ENCODE measurements around the gene ACO1. TPM values are rescaled to one million over a fixed set of nuclear protein-coding genes. Genes with fewer than 3 reads are reported as not detected.

Gene ACO1
- total RNA-seq, 2 donors from 2014 or later, result 35.0 to 50.8 TPM

DNA sequence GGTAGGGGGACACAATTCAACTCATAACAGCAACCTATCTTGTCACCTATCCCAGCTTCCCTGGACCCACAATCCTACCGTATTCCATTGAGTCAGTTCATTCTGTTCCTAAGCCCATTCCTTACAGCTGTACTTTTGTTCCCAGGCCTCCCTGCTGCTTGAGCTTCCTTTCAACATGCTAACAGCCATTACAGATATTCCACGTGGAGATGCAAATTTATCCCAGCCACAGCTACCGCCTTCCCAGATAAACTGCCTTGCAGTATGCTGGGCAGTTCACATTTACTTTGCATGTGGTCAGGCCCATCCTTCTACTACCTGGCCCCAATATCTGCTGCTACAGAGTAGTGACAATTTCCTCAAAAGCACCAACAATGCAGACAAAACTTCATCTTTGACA lies 118.6 kb downstream of the ACO1 start:
- H3K9ac ChIP-seq (ENCODE audit: low read depth in 2 of 2, low read length in 2 of 2), result no peak overlapping the region
- H3K36me3 ChIP-seq, result no peaks in the 10 kb centered on the region
- TF ChIP-seq, protein P1, sequence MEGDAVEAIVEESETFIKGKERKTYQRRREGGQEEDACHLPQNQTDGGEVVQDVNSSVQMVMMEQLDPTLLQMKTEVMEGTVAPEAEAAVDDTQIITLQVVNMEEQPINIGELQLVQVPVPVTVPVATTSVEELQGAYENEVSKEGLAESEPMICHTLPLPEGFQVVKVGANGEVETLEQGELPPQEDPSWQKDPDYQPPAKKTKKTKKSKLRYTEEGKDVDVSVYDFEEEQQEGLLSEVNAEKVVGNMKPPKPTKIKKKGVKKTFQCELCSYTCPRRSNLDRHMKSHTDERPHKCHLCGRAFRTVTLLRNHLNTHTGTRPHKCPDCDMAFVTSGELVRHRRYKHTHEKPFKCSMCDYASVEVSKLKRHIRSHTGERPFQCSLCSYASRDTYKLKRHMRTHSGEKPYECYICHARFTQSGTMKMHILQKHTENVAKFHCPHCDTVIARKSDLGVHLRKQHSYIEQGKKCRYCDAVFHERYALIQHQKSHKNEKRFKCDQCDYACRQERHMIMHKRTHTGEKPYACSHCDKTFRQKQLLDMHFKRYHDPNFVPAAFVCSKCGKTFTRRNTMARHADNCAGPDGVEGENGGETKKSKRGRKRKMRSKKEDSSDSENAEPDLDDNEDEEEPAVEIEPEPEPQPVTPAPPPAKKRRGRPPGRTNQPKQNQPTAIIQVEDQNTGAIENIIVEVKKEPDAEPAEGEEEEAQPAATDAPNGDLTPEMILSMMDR (IDR thresholded peaks at IDR 0.05), result no peak
- intact Hi-C loops (cut with DNase I), result no loop called here
- no peak overlapping the region for H3K27ac ChIP-seq
- no peak for DNase-seq
- no peaks in the 10 kb centered on the region for H3K4me1 ChIP-seq
- H3K4me3 ChIP-seq, result no peak overlapping the region
- no peaks in the 10 kb centered on the region for H3K9me3 ChIP-seq
- H3K27me3 ChIP-seq, result no peaks in the 10 kb centered on the region

Other genes starting within 250 kb of the ACO1 start
- gene RIGI, start 141.6 kb downstream of the ACO1 start, total RNA-seq, result 1 to 10 TPM; 3.0 to 8.5 TPM
- gene SMIM27, start 167.7 kb downstream of the ACO1 start, total RNA-seq, result 10 to 100 TPM in 1 of 2 donors, 1 to 10 TPM in 1; 7.4 to 10.9 TPM
- 10 to 100 TPM; 11.9 to 17.4 TPM for gene TOPORS, start 167.9 kb downstream of the ACO1 start, total RNA-seq
- gene NDUFB6, start 188.5 kb downstream of the ACO1 start, total RNA-seq, result 10 to 100 TPM; 53.3 to 77.0 TPM